ENCODE data around the gene TM7SF3.

TM7SF3 gene

GRCh38 chr12:27003421-27004381 lies 10.5 kb downstream of the TM7SF3 start:
- TF ChIP-seq, protein P1, sequence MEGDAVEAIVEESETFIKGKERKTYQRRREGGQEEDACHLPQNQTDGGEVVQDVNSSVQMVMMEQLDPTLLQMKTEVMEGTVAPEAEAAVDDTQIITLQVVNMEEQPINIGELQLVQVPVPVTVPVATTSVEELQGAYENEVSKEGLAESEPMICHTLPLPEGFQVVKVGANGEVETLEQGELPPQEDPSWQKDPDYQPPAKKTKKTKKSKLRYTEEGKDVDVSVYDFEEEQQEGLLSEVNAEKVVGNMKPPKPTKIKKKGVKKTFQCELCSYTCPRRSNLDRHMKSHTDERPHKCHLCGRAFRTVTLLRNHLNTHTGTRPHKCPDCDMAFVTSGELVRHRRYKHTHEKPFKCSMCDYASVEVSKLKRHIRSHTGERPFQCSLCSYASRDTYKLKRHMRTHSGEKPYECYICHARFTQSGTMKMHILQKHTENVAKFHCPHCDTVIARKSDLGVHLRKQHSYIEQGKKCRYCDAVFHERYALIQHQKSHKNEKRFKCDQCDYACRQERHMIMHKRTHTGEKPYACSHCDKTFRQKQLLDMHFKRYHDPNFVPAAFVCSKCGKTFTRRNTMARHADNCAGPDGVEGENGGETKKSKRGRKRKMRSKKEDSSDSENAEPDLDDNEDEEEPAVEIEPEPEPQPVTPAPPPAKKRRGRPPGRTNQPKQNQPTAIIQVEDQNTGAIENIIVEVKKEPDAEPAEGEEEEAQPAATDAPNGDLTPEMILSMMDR (IDR thresholded peaks at IDR 0.05; ENCODE audit: low read depth, low read length) = no peak
- no peak overlapping the region for H3K4me3 ChIP-seq (ENCODE audit: low read depth, low read length)

- H3K4me3 ChIP-seq (ENCODE audit: low read depth, low read length) = no peak overlapping the region
- TF ChIP-seq, protein P1 (IDR thresholded peaks at IDR 0.05; ENCODE audit: low read depth, low read length) = no peak
Measured at GRCh38 chr12:27002141-27002540, 12.0 kb downstream of the TM7SF3 start.

- TF ChIP-seq, protein P1 (IDR thresholded peaks at IDR 0.05; ENCODE audit: low read depth, low read length) = no peak
- H3K4me3 ChIP-seq (ENCODE audit: low read depth, low read length) = no peak overlapping the region
Measured at GRCh38 chr12:27001663-27002062, 12.5 kb downstream of the TM7SF3 start.

DNA sequence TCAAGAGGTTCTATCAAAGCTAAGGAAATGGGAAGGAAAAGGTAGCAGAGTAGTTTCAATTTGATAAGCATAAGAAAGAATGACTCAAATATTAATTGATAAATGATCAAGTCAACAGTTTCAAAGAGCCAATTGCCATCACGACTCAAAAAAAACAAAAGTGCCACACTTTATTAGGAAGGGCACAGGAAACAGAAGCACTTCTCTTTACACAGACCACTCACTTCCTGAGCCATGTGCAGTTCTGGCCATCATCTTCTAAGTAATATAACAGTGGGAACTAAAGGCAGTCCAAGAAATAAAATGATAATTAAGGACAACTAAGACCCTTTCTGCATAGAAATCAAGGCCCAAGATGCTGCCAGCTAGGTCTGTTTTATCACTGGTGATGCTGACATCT lies 13.2 kb downstream of the TM7SF3 start:
- no peak overlapping the region for H3K4me3 ChIP-seq (ENCODE audit: low read depth, low read length)
- TF ChIP-seq, protein P1 (IDR thresholded peaks at IDR 0.05; ENCODE audit: low read depth, low read length) = no peak

DNA sequence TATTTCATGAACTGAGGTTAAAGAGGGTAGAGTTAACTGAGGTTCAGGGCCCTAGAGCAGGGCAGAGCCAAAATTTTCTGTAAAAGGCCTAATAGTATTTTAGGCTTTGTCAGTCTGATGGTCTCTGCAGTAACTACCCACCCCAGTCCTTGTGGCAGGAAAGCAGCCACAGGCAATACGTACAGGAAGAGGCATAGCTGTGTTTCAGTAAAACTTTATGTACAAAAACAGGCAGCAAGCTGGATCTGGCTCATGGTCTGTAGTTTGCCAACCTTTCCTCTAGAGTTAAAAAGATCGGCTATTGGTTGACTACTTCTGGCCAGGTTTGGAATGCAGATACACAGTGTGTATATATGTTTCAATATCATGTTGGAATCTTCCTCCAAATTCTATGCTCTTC lies 17.2 kb downstream of the TM7SF3 start:
- H3K4me3 ChIP-seq (ENCODE audit: low read depth, low read length) = no peak overlapping the region
- TF ChIP-seq, protein P1 (IDR thresholded peaks at IDR 0.05; ENCODE audit: low read depth, low read length) = no peak

- TF ChIP-seq, protein P1 (IDR thresholded peaks at IDR 0.05; ENCODE audit: low read depth, low read length) = no peak
- H3K4me3 ChIP-seq (ENCODE audit: low read depth, low read length) = no peak overlapping the region
Measured at GRCh38 chr12:26995706-26996105, 18.5 kb downstream of the TM7SF3 start.

GRCh38 chr12:26994109-26994508 lies 20.1 kb downstream of the TM7SF3 start:
- TF ChIP-seq, protein P1 (IDR thresholded peaks at IDR 0.05; ENCODE audit: low read depth, low read length) = no peak

More at GRCh38 chr12:26994109-26994508, 20.1 kb downstream of the TM7SF3 start:
- H3K4me3 ChIP-seq (ENCODE audit: low read depth, low read length) = no peak overlapping the region
